GM20000 (cell line): ENCODE results near the gene PRELID3B.

Source experiments
- DNase-seq: peaks from one replicate; pipeline ENCODE4 v3.0.0; 2012; ENCODE audit warnings: low spot score
- TF ChIP-seq, protein P1 (sequence below): IDR thresholded peaks from 2 replicates; pipeline ENCODE4 v1.5.1; 2012; ENCODE audit warnings: mild to moderate bottlenecking, control low read depth; ENCODE audit errors: extremely low read depth, missing control alignments

Gene PRELID3B

DNA sequence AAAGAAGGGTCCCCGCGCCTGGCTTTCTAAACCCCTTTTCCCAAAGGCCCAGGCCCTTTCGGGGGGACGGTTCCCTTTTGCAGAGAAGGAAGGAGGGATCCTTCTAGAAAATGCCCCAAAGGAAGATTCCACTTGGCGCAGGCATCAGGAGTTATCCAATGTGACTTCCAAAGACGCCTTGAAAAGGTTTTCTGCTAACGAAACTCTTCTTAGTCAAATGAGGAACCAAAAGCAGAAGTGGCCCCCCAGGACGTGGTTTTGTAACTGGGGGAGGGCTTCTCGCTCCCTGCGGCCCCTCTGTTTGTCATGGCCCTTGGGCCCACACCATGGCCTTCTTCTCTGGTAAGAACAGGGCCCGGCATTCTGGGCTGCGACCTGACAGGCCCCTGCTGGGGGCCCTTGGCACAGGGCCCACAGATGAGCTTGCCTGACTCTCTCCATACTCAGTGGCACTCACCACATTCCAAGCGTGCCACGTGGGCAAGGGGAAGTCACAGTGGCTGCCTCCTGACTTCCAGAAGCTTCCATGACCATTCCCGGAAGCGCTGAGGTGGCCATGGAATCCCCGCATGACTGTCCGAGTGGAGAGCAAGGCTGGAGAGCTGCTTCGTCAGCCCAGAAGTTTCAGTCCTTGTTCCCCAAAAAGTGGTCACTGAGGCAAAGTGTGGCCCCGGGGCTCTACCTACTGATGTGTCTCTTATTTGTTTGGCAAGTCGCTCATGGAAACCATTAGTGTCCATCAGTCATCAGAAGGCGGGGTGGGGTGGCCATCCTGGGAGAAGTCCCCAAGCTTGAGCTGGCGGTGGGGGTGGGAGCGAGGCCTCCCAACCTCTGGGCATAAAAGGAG is 34.7 kb downstream of the PRELID3B start:
- peak; percentile 92 for DNase-seq
- TF ChIP-seq, protein P1, sequence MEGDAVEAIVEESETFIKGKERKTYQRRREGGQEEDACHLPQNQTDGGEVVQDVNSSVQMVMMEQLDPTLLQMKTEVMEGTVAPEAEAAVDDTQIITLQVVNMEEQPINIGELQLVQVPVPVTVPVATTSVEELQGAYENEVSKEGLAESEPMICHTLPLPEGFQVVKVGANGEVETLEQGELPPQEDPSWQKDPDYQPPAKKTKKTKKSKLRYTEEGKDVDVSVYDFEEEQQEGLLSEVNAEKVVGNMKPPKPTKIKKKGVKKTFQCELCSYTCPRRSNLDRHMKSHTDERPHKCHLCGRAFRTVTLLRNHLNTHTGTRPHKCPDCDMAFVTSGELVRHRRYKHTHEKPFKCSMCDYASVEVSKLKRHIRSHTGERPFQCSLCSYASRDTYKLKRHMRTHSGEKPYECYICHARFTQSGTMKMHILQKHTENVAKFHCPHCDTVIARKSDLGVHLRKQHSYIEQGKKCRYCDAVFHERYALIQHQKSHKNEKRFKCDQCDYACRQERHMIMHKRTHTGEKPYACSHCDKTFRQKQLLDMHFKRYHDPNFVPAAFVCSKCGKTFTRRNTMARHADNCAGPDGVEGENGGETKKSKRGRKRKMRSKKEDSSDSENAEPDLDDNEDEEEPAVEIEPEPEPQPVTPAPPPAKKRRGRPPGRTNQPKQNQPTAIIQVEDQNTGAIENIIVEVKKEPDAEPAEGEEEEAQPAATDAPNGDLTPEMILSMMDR, result no peak

- DNase-seq, result peak; percentile 88
- TF ChIP-seq, protein P1, result no peak
These were observed 35.5 kb downstream of the PRELID3B start, which contains the start of gene CTSZ for GRCh38 chr20:59006864-59007664. CTSZ (minus strand) TSS chr20:59007254; CDS start chr20:59007128, 126 bp downstream.

- TF ChIP-seq, protein P1, result no peak
- peak; percentile 44 for DNase-seq
These were observed 36.3 kb downstream of the PRELID3B start for GRCh38 chr20:59006167-59006863.

DNA sequence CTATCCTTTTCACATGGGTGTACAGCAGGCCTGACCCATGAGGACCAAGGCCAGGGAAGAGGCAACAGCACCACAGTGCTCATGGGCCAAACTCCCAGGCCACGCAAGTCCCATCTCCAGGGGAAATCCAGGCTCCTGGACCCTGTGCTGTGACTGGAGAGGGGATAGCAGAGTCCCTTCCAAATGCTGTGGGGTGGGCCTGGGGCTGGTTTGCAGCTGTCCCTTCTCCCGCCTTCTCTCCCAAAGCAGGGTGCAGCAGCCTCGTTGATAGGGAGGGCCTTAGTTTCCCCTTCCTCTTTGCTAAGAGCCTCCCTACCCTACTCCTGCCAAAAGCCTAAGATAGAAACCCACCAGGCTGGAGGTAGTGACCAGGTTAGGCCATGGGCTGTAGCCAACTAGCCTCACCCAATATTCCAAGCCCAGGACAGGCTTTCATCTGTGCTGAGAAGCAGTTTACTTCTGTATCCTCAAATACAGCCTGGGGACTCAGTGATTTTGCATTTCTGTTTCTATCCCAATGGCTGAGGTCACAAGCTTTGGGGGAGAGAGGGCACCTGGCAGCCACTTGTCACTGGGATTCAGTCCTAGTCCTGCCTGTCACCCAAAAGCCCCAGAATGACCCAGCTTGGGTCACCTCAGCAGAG is 36.9 kb downstream of the PRELID3B start:
- TF ChIP-seq, protein P1, result no peak
- DNase-seq, result no peak

DNA sequence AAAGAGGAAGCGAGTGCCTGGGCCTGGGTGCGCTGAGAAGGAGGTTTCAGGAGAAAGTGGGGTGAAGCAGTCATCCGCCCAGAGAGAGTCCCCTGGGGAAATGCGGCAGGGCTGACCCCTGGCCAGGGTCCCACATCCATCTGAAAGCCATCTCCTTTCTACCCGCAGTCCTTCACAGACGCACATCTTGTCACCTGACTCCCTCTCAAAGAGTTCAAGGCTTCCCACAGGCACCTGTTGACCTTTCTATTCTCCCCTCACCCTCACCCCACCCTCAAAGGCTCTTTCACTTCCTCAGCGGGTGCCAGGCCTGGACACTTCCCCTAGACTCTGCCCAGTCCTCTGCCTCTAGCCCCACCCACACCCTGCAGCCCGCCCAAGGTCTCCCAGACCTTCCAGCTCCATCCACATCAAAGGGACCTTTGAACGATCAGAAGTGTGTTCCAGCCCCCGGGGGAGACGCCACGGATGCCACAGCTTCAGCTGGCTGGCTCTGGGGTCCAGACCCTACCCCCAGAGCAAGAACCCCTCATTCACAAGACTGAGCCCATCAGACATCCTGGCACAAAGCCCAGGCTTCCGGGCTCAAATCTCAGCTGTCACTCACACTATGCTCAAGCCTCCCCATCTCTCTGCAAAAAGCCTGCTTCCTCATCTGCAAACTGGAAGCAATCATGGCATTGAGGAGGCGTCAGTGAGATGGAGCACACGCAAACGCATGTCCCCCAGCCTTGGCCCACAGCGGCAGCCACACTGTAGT is 37.6 kb downstream of the PRELID3B start:
- peak; percentile 87 for DNase-seq
- TF ChIP-seq, protein P1, result no peak

DNA sequence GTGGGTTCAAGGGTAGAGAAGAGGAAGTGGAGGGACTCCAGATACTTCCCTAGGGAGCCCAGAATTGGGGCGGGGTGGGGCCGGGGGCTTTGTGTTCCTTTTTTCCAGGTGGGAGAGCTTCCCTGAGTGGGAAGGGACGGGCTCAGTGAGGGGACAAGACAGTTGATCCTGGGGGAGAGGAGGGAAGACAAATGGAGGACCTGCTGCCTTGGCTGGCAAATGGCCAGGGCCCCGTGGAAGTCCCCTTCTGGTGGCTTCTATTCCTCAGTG is 38.2 kb downstream of the PRELID3B start:
- TF ChIP-seq, protein P1, result no peak
- DNase-seq, result no peak
